SK-N-SH treated with all-trans-retinoic acid at 6 μM for 48 hours (cell line): ENCODE data around the gene AEBP1.

ENCODE experiments used
- BACH2 ChIP-seq: fragments of 250-450 bp; sonication (Bioruptor Pico); IDR thresholded peaks from 2 replicates; pipeline ENCODE4 v1.9.0; 2021; ENCODE audit warnings: mild to moderate bottlenecking, borderline replicate concordance
- CSDC2 ChIP-seq: fragments of 250-450 bp; sonication (Bioruptor Pico); IDR thresholded peaks from 2 replicates; pipeline ENCODE4 v1.5.0; 2020; ENCODE audit warnings: mild to moderate bottlenecking, moderate library complexity
- ISL1 ChIP-seq: fragments of 250-450 bp; sonication (Bioruptor Pico); IDR thresholded peaks from 2 replicates; pipeline ENCODE4 v2.1.2; 2022; ENCODE audit warnings: mild to moderate bottlenecking, moderate library complexity
- TCF4 ChIP-seq: fragments of 250-450 bp; sonication (Bioruptor Pico); IDR thresholded peaks from 2 replicates; pipeline ENCODE4 v1.8.0; 2021; ENCODE audit warnings: mild to moderate bottlenecking, moderate library complexity, borderline replicate concordance
- ZFP30 ChIP-seq: fragments of 450-650 bp; formaldehyde crosslinking; IDR thresholded peaks from 2 replicates; pipeline ENCODE4 v1.5.0; 2022; ENCODE audit warnings: mild to moderate bottlenecking, moderate library complexity
- TF ChIP-seq, protein P1 (sequence below): fragments of 250-450 bp; sonication (Bioruptor Pico); IDR thresholded peaks from 2 replicates; pipeline ENCODE4 v1.5.1; 2020; ENCODE audit warnings: low read depth, mild to moderate bottlenecking, moderate library complexity

DNA sequence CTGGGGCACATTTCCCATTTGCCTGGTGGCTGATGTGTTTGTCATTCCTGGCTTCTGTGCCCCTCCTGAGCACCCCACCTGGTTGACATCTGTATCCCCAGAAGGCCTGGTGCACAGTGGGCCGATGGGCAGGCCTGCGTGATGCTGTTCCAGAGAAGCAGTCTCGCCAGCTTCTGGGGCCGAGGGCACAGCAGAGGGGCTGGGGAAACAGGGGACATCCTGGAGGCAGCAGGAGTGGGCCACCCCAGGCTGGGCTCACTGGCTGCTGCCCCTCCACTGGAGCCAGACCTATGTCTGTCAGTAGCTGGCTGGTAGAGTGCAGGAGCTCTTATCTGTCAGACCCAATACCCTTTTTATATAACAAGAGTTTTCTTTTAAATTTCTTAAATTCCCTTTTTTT is 37.9 kb downstream of the AEBP1 start:
- no peak for TF ChIP-seq BACH2 (CRISPR knock-in tag)
- no peak for TF ChIP-seq ISL1 (CRISPR knock-in tag)
- TF ChIP-seq, protein P1, sequence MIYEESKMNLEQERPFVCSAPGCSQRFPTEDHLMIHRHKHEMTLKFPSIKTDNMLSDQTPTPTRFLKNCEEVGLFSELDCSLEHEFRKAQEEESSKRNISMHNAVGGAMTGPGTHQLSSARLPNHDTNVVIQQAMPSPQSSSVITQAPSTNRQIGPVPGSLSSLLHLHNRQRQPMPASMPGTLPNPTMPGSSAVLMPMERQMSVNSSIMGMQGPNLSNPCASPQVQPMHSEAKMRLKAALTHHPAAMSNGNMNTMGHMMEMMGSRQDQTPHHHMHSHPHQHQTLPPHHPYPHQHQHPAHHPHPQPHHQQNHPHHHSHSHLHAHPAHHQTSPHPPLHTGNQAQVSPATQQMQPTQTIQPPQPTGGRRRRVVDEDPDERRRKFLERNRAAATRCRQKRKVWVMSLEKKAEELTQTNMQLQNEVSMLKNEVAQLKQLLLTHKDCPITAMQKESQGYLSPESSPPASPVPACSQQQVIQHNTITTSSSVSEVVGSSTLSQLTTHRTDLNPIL = no peak
- TF ChIP-seq ZFP30 = no peak
- no peak for TF ChIP-seq TCF4
- TF ChIP-seq CSDC2 (CRISPR knock-in tag) = no peak
